Caki2 (cell line): Measurements from ENCODE around the gene CCDC169. TPM values are rescaled to one million over a fixed set of nuclear protein-coding genes. Genes with fewer than 3 reads are reported as not detected.

Source experiments
- DNase-seq: peaks from one replicate; pipeline ENCODE4 v3.0.0-alpha.2; 2015; ENCODE audit warnings: low read depth
- in situ Hi-C: cut with HindIII; loops from 2 replicates; pipeline ENCODE4 v1.10.0; 2016; ENCODE audit warnings: low sequenced_read_pairs, low pct_unique_long_range_greater_than_20kb, mixed read lengths
- total RNA-seq: library from RNA; depleted of rRNA; stranded (reverse); fragments of >200 nt; shearing (Covaris generic); gene quantifications from 2 replicates; pipeline ENCODE4 v1.2.3, GENCODE V29; 2014; ENCODE audit warnings: low replicate concordance; rRNA removed

Gene CCDC169
- total RNA-seq, 1 experiment from 2014 or later, result not detected

GRCh38 chr13:36190771-36191170, 106.8 kb downstream of the CCDC169 start:
- in situ Hi-C loops, result no loop called here
- no peak for DNase-seq

GRCh38 chr13:36188441-36188840, 109.2 kb downstream of the CCDC169 start:
- in situ Hi-C loops, result no loop called here

GRCh38 chr13:36183901-36184300, 113.7 kb downstream of the CCDC169 start:
- no peak for DNase-seq
- in situ Hi-C loops, result no loop called here

More at GRCh38 chr13:36188441-36188840, 109.2 kb downstream of the CCDC169 start:
- DNase-seq, result no peak

Other genes with a start within 250 kb of the CCDC169 start
- 3.4 and 3.7 TPM in 2 replicates for gene DCLK1, start 166.4 kb downstream of the CCDC169 start, total RNA-seq
- gene SOHLH2, start 83.3 kb downstream of the CCDC169 start, total RNA-seq, result 0.12 TPM in 1 of 2 replicates, not detected in the other
- 49.2 and 82.9 TPM in 2 replicates for gene SPART, start 48.6 kb upstream of the CCDC169 start, total RNA-seq
- gene CCNA1, start 134.7 kb upstream of the CCDC169 start, total RNA-seq, result 7.8 and 8.1 TPM in 2 replicates